SW 1271 (cell line): ENCODE results near the gene RPAP3.
"Not testable (repeated sequence)": the region's sequence is repeated elsewhere in the genome, so short reads cannot be mapped to it uniquely, and the experiment has no call there.

Experiments used
- DNase-seq, 2 experiments: peaks; one replicate each; lab custom pipeline; 2025; lab: John Stamatoyannopoulos, UW

RPAP3 gene

GRCh38 chr12:47679785-47680184 is 26.0 kb downstream of the RPAP3 start:
- no peak for DNase-seq

GRCh38 chr12:47672068-47672467 is 33.8 kb downstream of the RPAP3 start:
- DNase-seq = no peak

GRCh38 chr12:47667935-47668334 is 37.9 kb downstream of the RPAP3 start:
- not testable (repeated sequence) for DNase-seq

- no peak for DNase-seq
Observed at GRCh38 chr12:47652521-47653234, 53.2 kb downstream of the RPAP3 start.

- DNase-seq = peak in 1 of 2 experiments; percentile 66
Observed at GRCh38 chr12:47651368-47652254, 54.2 kb downstream of the RPAP3 start.

- no peak for DNase-seq
Observed at GRCh38 chr12:47650469-47650868, 55.4 kb downstream of the RPAP3 start.

GRCh38 chr12:47649381-47649780 is 56.4 kb downstream of the RPAP3 start:
- DNase-seq = no peak

GRCh38 chr12:47648056-47648579 is 57.7 kb downstream of the RPAP3 start:
- DNase-seq = no peak

GRCh38 chr12:47642310-47642709 is 63.5 kb downstream of the RPAP3 start:
- DNase-seq = not testable (repeated sequence)

- DNase-seq = peak in 1 of 2 experiments; percentile 27
Observed at GRCh38 chr12:47636908-47637780, 68.7 kb downstream of the RPAP3 start.

- not testable (repeated sequence) for DNase-seq
Observed at GRCh38 chr12:47635770-47636169, 70.1 kb downstream of the RPAP3 start.

GRCh38 chr12:47634127-47634526 is 71.7 kb downstream of the RPAP3 start:
- DNase-seq = no peak

GRCh38 chr12:47621960-47622359 is 83.9 kb downstream of the RPAP3 start:
- DNase-seq = no peak

- DNase-seq = no peak
Observed at GRCh38 chr12:47617476-47617875, 88.4 kb downstream of the RPAP3 start.

GRCh38 chr12:47616440-47616839 is 89.4 kb downstream of the RPAP3 start:
- no peak for DNase-seq

- no peak for DNase-seq
Observed at GRCh38 chr12:47615711-47616110, 90.1 kb downstream of the RPAP3 start.

- no peak for DNase-seq
Observed at GRCh38 chr12:47614521-47614920, 91.3 kb downstream of the RPAP3 start.

GRCh38 chr12:47612953-47613352 is 92.9 kb downstream of the RPAP3 start:
- DNase-seq = no peak

- no peak for DNase-seq
Observed at GRCh38 chr12:47611906-47612305, 93.9 kb downstream of the RPAP3 start.
